GM12878 (cell line): ENCODE data around the gene RAB9B.

Source experiments
- ATF3 ChIP-seq: IDR thresholded peaks from 2 replicates; pipeline ENCODE4 v1.6.1; 2011; ENCODE audit warnings: low read depth, mild to moderate bottlenecking, low read length, moderate library complexity, borderline replicate concordance; ENCODE audit errors: extremely low read depth
- CTCF ChIP-seq, 3 experiments: IDR thresholded peaks in 2 of 3; conservative IDR thresholded peaks in 1 of 3; 2 replicates each; pipeline ENCODE4 v1.5.1; 2011; ENCODE audit warnings: low read depth in 3 of 3, low read length in 3 of 3, mild to moderate bottlenecking in 3 of 3, control low read depth in 2 of 3, moderate library complexity in 2 of 3, inconsistent platforms in 1 of 3, mixed read lengths in 1 of 3; ENCODE audit not compliant: control insufficient read depth in 2 of 3, insufficient read depth in 1 of 3; ENCODE audit errors: extremely low read depth in 1 of 3
- POLR2A ChIP-seq: IDR thresholded peaks from 2 replicates; pipeline ENCODE4 v1.6.1; 2011; ENCODE audit warnings: low read depth, mild to moderate bottlenecking, low read length
- RCOR1 ChIP-seq: conservative IDR thresholded peaks from 2 replicates; pipeline ENCODE4 v1.6.1; 2012; ENCODE audit warnings: low read depth, low read length, improper control_type of control experiment
- SIN3A ChIP-seq: IDR thresholded peaks from 2 replicates; pipeline ENCODE4 v1.6.1; 2012; ENCODE audit warnings: low read depth, low read length, improper control_type of control experiment
- SP1 ChIP-seq: IDR thresholded peaks from one replicate; pipeline ENCODE4 v1.6.1; 2011; ENCODE audit warnings: low read depth, low read length
- SRF ChIP-seq, 2 experiments: IDR thresholded peaks; 2 replicates each; pipeline ENCODE4 v1.6.1; 2011; ENCODE audit warnings: low read depth in 2 of 2, low read length in 2 of 2, mild to moderate bottlenecking in 1 of 2, moderate library complexity in 1 of 2
- YBX1 ChIP-seq: fragments of 450-650 bp; IDR thresholded peaks from 2 replicates; pipeline ENCODE4 v1.6.1; 2016; ENCODE audit warnings: antibody characterized with exemption

- TF ChIP-seq POLR2A, result no peak
- TF ChIP-seq SIN3A, result no peak
- TF ChIP-seq ATF3, result no peak
- no peak for TF ChIP-seq SRF (IDR thresholded peaks at IDR 0.05; ENCODE audit: low read depth in 2 of 2, low read length in 2 of 2)
- no peak for TF ChIP-seq YBX1
- TF ChIP-seq CTCF (IDR thresholded peaks at IDR 0.05 in 2 of 3, conservative IDR thresholded peaks at IDR 0.05 in 1 of 3; ENCODE audit: control insufficient read depth in 2 of 3, extremely low read depth in 1 of 3, insufficient read depth in 1 of 3, low read depth in 3 of 3, low read length in 3 of 3), result no peak
- TF ChIP-seq SP1, result no peak
- TF ChIP-seq RCOR1, result no peak
Measured at GRCh38 chrX:103823591-103823990, 8.5 kb downstream of the RAB9B start.
